GM23338 (cell line): Measurements from ENCODE around the gene TFPI. TPM values are rescaled to one million over a fixed set of nuclear protein-coding genes. Genes with fewer than 3 reads are reported as not detected.

Experiments
- ATAC-seq: fragments of 200-7000 bp; cut with Tn5 transposase; 3 replicates; pipeline ENCODE4 v1.9.1; 2020
- DNase-seq: peaks from one replicate; pipeline ENCODE4 v3.0.0-alpha.2; 2015; ENCODE audit warnings: low spot score
- H2AFZ ChIP-seq: fragments of 200-600 bp; sonication (generic); 2 replicates; pipeline ENCODE4 v1.8.0; 2016; ENCODE audit warnings: antibody characterized with exemption, mild to moderate bottlenecking, moderate library complexity
- H3F3A ChIP-seq: fragments of 200-600 bp; sonication (generic); replicated peaks from 2 replicates; pipeline ENCODE4 v1.8.0; 2017; ENCODE audit warnings: antibody characterized with exemption, mixed run types, low read depth
- H3K27ac ChIP-seq: fragments of 200-600 bp; sonication (generic); 2 replicates; pipeline ENCODE4 v1.6.1; 2016; ENCODE audit warnings: low read depth
- H3K27me3 ChIP-seq: fragments of 200-600 bp; sonication (generic); 2 replicates; pipeline ENCODE4 v1.8.0; 2016; ENCODE audit warnings: mild to moderate bottlenecking, mixed run types, moderate library complexity; ENCODE audit not compliant: insufficient read depth
- H3K36me3 ChIP-seq: fragments of 200-600 bp; sonication (generic); 2 replicates; pipeline ENCODE4 v1.8.0; 2016; ENCODE audit warnings: mild to moderate bottlenecking; ENCODE audit not compliant: insufficient read depth
- H3K4me1 ChIP-seq: fragments of 200-600 bp; sonication (generic); 2 replicates; pipeline ENCODE4 v1.8.0; 2016; ENCODE audit warnings: mild to moderate bottlenecking, moderate library complexity; ENCODE audit not compliant: insufficient read depth
- H3K4me2 ChIP-seq: fragments of 200-600 bp; sonication (generic); 2 replicates; pipeline ENCODE4 v1.7.1; 2017; ENCODE audit warnings: mixed run types
- H3K4me3 ChIP-seq: fragments of 200-600 bp; sonication (generic); 2 replicates; pipeline ENCODE4 v1.6.1; 2016; ENCODE audit warnings: mixed run types
- H3K79me2 ChIP-seq: fragments of 200-600 bp; sonication (generic); replicated peaks from 2 replicates; pipeline ENCODE4 v1.8.0; 2017; ENCODE audit warnings: mild to moderate bottlenecking; ENCODE audit not compliant: insufficient read depth
- H3K9me2 ChIP-seq: fragments of 200-600 bp; sonication (generic); 2 replicates; pipeline ENCODE4 v1.8.0; 2017; ENCODE audit not compliant: insufficient read depth
- H4K20me1 ChIP-seq: fragments of 200-600 bp; sonication (generic); replicated peaks from 2 replicates; pipeline ENCODE4 v1.8.0; 2017; ENCODE audit warnings: mild to moderate bottlenecking; ENCODE audit not compliant: insufficient read depth
- H3K27ac Mint-ChIP-seq: 2 replicates; pipeline ENCODE4 v1.8.0; 2020; ENCODE audit warnings: inconsistent platforms, mild to moderate bottlenecking, moderate library complexity, mixed read lengths
- H3K27me3 Mint-ChIP-seq: 3 replicates; pipeline ENCODE4 v1.8.0; 2022; ENCODE audit warnings: low read depth, mild to moderate bottlenecking, moderate library complexity, mixed read lengths, inconsistent platforms; ENCODE audit not compliant: insufficient read depth, poor library complexity
- H3K36me3 Mint-ChIP-seq: 3 replicates; pipeline ENCODE4 v1.8.0; 2021; ENCODE audit warnings: low read depth, mild to moderate bottlenecking, inconsistent platforms, moderate library complexity, mixed read lengths
- H3K4me1 Mint-ChIP-seq: 3 replicates; pipeline ENCODE4 v1.8.0; 2020; ENCODE audit warnings: mild to moderate bottlenecking, inconsistent platforms, mixed read lengths
- H3K4me3 Mint-ChIP-seq: 3 replicates; pipeline ENCODE4 v1.8.0; 2021; ENCODE audit warnings: moderate library complexity, mild to moderate bottlenecking, inconsistent platforms, mixed read lengths
- H3K9me3 Mint-ChIP-seq: 3 replicates; pipeline ENCODE4 v1.8.0; 2020; ENCODE audit warnings: moderate library complexity, mild to moderate bottlenecking, inconsistent platforms, mixed read lengths
- EZH2 ChIP-seq: fragments of 200-600 bp; sonication (generic); IDR thresholded peaks from one replicate; pipeline ENCODE4 v1.8.0; 2017; ENCODE audit warnings: antibody characterized with exemption, mild to moderate bottlenecking, low read depth; ENCODE audit not compliant: unreplicated experiment
- EZH2phosphoT487 ChIP-seq: fragments of 200-600 bp; sonication (generic); IDR thresholded peaks from one replicate; pipeline ENCODE4 v1.8.1; 2018; ENCODE audit warnings: antibody characterized with exemption; ENCODE audit not compliant: unreplicated experiment
- POLR2AphosphoS5 ChIP-seq: IDR thresholded peaks from 2 replicates; pipeline ENCODE4 v1.6.1; 2016; ENCODE audit warnings: antibody characterized with exemption, low read depth
- STAT1 ChIP-seq: IDR thresholded peaks from one replicate; pipeline ENCODE4 v1.6.1; 2016; ENCODE audit warnings: antibody characterized with exemption; ENCODE audit not compliant: unreplicated experiment
- polyA plus RNA-seq: library from polyadenylated mRNA; unstranded; fragments of >200 nt; fragmentation: Nextera tagmentation; extraction: Ambion mirVana; gene quantifications from 2 replicates; pipeline ENCODE4 v1.2.1, GENCODE V29; 2016
- total RNA-seq: library from RNA; depleted of rRNA; stranded (reverse); fragments of >200 nt; shearing (Covaris generic); gene quantifications from 2 replicates; pipeline ENCODE4 v1.2.3, GENCODE V29; 2014
- TF ChIP-seq, protein P1 (sequence below): fragments of 250-450 bp; sonication (Bioruptor Pico); IDR thresholded peaks from 2 replicates; pipeline ENCODE4 v1.5.0; 2020; ENCODE audit warnings: mild to moderate bottlenecking, moderate library complexity

TFPI gene
- total and polyA plus RNA-seq, 2 experiments from 2014 or later = 1.8 to 1.9 TPM

DNA sequence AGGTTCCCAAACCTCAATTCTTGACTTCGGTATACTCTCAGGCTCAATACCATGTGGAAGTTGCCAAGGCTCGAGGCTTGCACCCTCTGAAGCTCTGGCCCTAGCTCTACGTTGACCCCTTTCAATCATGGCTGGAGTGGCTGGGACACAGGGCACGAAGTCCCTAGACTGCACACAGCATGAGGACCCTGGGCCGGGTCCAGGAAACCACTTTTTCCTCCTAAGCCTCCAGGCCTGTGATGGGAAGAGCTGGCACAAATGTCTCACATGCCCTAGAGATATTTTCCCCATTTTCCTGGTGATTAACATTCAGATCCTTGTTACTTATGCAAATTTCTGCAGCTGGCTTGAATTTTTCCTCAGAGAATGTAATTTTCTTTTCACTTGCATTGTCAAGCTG lies 61.1 kb downstream of the TFPI start:
- Mint-ChIP-seq H3K36me3 (peaks cover 28% of the 10 kb centered on the region), H3K27ac (no peak overlapping the region), H3K9me3 (peaks cover 34% of the 10 kb centered on the region), H3K27me3 (no peaks in the 10 kb centered on the region), H3K4me3 (no peak overlapping the region), H3K4me1 (no peaks in the 10 kb centered on the region)
- no peak for ATAC-seq
- TF ChIP-seq, protein P1, sequence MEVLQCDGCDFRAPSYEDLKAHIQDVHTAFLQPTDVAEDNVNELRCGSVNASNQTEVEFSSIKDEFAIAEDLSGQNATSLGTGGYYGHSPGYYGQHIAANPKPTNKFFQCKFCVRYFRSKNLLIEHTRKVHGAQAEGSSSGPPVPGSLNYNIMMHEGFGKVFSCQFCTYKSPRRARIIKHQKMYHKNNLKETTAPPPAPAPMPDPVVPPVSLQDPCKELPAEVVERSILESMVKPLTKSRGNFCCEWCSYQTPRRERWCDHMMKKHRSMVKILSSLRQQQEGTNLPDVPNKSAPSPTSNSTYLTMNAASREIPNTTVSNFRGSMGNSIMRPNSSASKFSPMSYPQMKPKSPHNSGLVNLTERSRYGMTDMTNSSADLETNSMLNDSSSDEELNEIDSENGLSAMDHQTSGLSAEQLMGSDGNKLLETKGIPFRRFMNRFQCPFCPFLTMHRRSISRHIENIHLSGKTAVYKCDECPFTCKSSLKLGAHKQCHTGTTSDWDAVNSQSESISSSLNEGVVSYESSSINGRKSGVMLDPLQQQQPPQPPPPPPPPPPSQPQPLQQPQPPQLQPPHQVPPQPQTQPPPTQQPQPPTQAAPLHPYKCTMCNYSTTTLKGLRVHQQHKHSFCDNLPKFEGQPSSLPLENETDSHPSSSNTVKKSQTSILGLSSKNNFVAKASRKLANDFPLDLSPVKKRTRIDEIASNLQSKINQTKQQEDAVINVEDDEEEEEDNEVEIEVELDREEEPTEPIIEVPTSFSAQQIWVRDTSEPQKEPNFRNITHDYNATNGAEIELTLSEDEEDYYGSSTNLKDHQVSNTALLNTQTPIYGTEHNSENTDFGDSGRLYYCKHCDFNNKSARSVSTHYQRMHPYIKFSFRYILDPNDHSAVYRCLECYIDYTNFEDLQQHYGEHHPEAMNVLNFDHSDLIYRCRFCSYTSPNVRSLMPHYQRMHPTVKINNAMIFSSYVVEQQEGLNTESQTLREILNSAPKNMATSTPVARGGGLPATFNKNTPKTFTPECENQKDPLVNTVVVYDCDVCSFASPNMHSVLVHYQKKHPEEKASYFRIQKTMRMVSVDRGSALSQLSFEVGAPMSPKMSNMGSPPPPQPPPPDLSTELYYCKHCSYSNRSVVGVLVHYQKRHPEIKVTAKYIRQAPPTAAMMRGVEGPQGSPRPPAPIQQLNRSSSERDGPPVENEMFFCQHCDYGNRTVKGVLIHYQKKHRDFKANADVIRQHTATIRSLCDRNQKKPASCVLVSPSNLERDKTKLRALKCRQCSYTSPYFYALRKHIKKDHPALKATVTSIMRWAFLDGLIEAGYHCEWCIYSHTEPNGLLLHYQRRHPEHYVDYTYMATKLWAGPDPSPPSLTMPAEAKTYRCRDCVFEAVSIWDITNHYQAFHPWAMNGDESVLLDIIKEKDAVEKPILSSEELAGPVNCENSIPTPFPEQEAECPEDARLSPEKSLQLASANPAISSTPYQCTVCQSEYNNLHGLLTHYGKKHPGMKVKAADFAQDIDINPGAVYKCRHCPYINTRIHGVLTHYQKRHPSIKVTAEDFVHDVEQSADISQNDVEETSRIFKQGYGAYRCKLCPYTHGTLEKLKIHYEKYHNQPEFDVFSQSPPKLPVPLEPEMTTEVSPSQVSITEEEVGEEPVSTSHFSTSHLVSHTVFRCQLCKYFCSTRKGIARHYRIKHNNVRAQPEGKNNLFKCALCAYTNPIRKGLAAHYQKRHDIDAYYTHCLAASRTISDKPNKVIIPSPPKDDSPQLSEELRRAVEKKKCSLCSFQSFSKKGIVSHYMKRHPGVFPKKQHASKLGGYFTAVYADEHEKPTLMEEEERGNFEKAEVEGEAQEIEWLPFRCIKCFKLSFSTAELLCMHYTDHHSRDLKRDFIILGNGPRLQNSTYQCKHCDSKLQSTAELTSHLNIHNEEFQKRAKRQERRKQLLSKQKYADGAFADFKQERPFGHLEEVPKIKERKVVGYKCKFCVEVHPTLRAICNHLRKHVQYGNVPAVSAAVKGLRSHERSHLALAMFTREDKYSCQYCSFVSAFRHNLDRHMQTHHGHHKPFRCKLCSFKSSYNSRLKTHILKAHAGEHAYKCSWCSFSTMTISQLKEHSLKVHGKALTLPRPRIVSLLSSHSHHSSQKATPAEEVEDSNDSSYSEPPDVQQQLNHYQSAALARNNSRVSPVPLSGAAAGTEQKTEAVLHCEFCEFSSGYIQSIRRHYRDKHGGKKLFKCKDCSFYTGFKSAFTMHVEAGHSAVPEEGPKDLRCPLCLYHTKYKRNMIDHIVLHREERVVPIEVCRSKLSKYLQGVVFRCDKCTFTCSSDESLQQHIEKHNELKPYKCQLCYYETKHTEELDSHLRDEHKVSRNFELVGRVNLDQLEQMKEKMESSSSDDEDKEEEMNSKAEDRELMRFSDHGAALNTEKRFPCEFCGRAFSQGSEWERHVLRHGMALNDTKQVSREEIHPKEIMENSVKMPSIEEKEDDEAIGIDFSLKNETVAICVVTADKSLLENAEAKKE (CRISPR knock-in tag) = no peak
- no peak for DNase-seq
- Histone ChIP-seq H2AFZ (no peak overlapping the region), H3K4me3 (no peak overlapping the region), H3K9me2 (no peaks in the 10 kb centered on the region), H3K27ac (no peak overlapping the region), H3K4me1 (no peaks in the 10 kb centered on the region), H3K4me2 (no peak overlapping the region), H3K36me3 (no peaks in the 10 kb centered on the region), H3K79me2 (no peaks in the 10 kb centered on the region), H3F3A (no peaks in the 10 kb centered on the region), H3K27me3 (no peaks in the 10 kb centered on the region), H4K20me1 (no peaks in the 10 kb centered on the region)

DNA sequence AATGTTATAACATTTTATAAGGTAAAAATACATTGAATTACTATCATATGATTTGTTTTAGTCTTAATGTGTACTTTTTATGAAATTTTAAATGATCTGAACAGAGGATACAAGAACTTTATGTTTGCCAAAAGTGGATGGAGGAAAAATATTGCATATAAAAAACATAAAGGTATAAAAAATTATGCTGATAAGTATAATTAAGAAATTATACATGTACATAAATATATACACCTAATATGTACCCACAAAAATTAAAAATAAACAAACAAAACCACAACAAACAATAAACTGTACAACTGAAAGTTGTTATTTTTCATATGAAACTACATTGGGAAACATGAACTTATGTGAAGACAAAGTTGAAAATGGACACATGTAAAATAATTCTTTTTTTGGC lies 68.0 kb downstream of the TFPI start:
- no peaks in the 10 kb centered on the region; the same call in 2 of the 3 replicates for H3K36me3 Mint-ChIP-seq
- H3K4me1 ChIP-seq = no peaks in the 10 kb centered on the region
- no peaks in the 10 kb centered on the region for H3K27me3 ChIP-seq
- TF ChIP-seq STAT1 (no peak), EZH2 (no peak), POLR2AphosphoS5 (no peak), EZH2phosphoT487 (no peak)
- TF ChIP-seq, protein P1 (CRISPR knock-in tag) = no peak

More for the DNA sequence above, 68.0 kb downstream of the TFPI start:
- Histone ChIP-seq H3F3A (no peaks in the 10 kb centered on the region), H3K27ac (no peak overlapping the region), H3K9me2 (no peaks in the 10 kb centered on the region), H3K4me3 (no peak overlapping the region), H4K20me1 (no peaks in the 10 kb centered on the region), H3K36me3 (no peaks in the 10 kb centered on the region), H2AFZ (no peak overlapping the region), H3K4me2 (no peak overlapping the region), H3K79me2 (no peaks in the 10 kb centered on the region)
- Mint-ChIP-seq H3K4me3 (no peak overlapping the region), H3K27me3 (no peaks in the 10 kb centered on the region), H3K9me3 (peaks cover 2% of the 10 kb centered on the region; the same call in 1 of the 3 replicates), H3K27ac (no peak overlapping the region), H3K4me1 (no peaks in the 10 kb centered on the region)
- ATAC-seq (no peak), DNase-seq (no peak)
